HG02943 (cell line): ENCODE results near the gene GCH1.
"Not testable (repeated sequence)": the region's sequence is repeated elsewhere in the genome, so short reads cannot be mapped to it uniquely, and the experiment has no call there.

Experiments used
- ATAC-seq: cut with Tn5 transposase; IDR thresholded peaks from one replicate; pipeline ENCODE4 v1.9.1; 2021; ENCODE audit warnings: mild to moderate bottlenecking, low read depth, moderate library complexity; ENCODE audit not compliant: unreplicated experiment

GCH1 gene

DNA sequence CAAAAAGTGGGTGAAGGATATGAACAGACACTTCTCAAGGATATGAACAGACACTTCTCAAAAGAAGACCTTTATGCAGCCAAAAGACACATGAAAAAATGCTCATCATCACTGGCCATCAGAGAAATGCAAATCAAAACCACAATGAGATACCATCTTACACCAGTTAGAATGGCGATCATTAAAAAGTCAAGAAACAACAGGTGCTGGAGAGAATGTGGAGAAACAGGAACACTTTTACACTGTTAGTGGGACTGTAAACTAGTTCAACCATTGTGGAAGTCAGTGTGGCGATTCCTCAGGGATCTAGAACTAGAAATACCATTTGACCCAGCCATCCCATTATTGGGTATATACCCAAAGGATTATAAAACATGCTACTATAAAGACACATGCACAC, 27.0 kb downstream of the GCH1 start:
- not testable (repeated sequence) for ATAC-seq

DNA sequence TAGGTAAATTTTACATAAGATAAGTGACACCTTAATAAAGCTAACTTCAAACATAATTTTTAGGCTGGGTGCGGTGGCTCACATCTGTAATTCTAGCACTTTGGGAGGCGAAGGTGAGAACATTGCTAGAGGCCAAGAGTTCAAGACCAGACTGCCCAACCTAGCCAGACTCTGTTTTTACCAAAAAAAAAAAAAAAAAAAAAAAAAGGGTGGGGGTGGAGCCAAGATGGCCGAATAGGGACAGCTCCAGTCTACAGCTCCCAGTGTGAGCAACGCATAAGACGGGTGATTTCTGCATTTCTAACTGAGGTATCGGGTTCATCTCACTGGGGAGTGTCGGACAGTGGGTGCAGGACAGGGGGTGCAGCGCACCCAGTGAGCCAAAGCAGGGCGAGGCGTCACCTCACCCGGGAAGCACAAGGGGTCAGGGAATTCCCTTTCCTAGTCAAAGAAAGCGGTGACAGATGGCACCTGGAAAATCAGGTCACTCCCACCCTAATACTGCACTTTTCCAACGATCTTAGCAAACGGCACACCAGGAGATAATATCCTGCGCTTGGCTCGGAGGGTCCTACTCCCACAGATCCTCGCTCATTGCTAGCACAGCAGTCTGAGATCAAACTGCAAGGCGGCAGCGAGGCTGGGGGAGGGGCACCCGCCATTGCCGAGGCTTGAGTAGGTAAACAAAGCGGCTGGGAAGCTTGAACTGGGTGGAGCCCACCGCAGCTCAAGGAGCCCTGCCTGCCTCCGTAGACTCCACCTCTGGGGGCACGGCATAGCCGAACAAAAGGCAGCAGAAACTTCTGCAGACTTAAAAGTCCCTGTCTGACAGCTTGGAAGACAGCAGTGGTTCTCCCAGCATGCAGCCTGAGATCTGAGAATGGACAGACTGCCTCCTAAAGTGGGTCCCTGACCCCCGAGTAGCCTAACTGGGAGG, 32.2 kb downstream of the GCH1 start:
- not testable (repeated sequence) for ATAC-seq

DNA sequence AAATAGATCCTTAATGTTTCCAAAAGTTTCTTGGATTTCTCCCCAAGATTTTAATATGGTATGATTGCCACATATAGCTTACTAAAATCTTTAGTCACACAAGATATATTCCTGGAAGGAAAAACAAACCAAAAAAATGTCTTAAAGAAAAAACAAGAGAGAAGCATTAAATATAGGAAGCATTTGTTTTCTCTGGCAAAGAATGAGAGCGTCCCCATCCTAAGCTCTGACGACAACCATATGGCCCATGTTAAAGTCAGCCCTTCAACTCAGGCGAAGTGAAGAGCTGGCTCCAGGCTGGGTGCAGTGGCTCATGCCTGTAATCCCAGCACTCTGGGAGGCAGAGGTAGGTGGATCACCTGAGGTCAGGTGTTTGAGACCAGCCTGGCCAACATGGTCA, 35.6 kb downstream of the GCH1 start:
- ATAC-seq: no peak

GRCh38 chr14:54866588-54866987, 36.0 kb downstream of the GCH1 start:
- no peak for ATAC-seq

- ATAC-seq: no peak
Measured at GRCh38 chr14:54864526-54864925, 38.1 kb downstream of the GCH1 start.

DNA sequence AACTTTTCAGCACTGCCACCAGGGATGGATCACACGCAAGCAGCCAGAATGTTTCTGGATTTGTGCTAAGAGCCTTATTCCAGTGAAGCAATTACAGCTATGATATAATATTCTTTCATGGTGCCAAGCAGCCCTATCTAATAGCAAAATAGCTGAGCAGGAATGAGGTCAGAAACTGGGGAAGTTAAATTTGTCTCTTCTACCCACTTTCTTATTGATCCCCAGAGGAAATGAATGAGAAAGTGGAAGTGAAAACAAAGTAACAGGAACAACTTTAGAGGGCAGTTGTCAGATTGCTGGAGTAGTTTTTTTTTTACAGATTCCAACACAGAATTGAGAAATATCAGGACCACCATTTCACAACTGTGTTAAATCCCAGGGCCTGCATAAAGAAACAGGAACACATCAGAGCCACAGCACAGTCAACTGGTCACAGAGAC, 44.8 kb downstream of the GCH1 start:
- no peak for ATAC-seq

DNA sequence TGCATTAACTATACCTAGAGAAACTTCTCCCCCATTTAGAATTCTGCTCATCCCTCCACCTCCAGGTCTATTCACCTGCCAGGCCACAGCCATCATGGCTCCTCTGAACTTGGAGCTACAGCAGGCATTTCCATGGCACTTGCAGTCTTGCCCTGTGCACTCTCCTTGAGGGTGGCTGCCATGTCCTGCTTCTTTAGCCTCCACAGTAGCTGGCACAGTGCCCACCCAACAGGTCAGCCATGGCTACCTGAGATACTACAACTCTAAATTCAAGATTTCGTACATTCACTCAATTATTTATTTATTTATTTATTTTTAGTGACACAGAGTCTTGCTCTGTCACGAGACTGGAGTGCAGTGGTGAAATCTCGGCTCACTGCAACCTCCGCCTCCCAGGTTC, 46.5 kb downstream of the GCH1 start:
- no peak for ATAC-seq

- ATAC-seq: no peak
Measured at GRCh38 chr14:54854181-54854580, 48.4 kb downstream of the GCH1 start.

GRCh38 chr14:54853339-54853738, 49.3 kb downstream of the GCH1 start:
- no peak for ATAC-seq

DNA sequence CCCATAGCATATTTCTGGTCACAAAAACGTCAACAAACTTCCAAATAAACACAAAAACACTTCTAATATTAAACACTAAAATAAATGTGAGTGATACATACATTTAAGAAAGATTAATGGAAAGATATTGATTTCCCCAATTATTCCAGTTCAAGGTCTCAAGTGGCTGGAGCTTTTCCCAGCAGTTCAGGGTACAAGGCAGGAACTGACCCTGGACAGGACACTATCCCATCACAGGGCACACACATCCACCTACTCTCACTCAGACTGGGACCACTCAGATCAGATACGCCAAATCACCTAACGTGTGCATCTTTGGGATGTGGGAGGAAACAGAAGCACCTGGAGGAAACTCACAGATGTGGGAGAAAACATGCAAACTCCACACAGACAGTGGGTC, 50.4 kb downstream of the GCH1 start:
- ATAC-seq: no peak

- ATAC-seq: no peak
Measured at GRCh38 chr14:54848910-54849309, 53.7 kb downstream of the GCH1 start.

GRCh38 chr14:54845641-54846040, 57.0 kb downstream of the GCH1 start:
- ATAC-seq: no peak

DNA sequence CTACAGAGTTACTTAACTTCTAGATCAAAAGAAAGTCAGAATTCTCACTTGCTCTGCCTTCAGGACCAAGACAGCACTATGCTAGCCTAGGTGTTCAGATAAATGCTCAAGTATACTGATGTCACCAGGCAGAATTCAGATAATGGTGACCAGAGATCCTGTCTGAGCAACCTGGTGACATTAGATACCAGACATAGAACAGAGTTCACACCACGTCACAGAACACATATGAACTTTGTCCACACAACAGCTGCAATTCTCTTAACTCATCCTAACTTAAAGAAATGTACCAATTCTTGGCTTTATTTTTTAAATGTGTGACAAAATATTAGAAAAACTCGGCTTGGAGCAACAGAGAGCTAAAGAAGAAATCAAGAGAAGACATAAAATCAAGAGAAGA, 58.1 kb downstream of the GCH1 start:
- no peak for ATAC-seq

- ATAC-seq: no peak
Measured at GRCh38 chr14:54840798-54841197, 61.8 kb downstream of the GCH1 start.

DNA sequence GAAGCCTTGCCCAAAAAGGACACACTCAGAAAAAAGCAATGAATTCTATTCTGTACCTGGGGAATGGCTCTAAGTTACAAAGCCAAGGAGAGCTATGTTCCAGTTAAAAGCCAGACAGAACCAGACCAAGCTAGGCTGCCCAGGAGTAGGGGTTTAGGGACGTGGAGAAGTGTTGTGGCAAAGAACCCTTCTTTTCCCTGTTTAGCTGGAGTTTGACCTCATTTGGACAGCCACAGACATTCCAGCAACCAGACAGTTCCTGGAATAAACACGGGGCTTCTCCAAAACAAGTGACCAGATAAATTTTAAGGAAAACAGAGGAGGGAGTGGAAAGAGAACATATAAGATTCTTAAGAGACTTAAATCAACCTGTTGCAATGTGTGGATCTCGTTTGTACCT, 62.3 kb downstream of the GCH1 start:
- no peak for ATAC-seq

- no peak for ATAC-seq
Measured at GRCh38 chr14:54839701-54840119, 62.9 kb downstream of the GCH1 start.

GRCh38 chr14:54838931-54839512, 63.6 kb downstream of the GCH1 start:
- no peak for ATAC-seq

GRCh38 chr14:54837508-54838149, 65.0 kb downstream of the GCH1 start:
- ATAC-seq: no peak

GRCh38 chr14:54836231-54836630, 66.4 kb downstream of the GCH1 start:
- ATAC-seq: no peak

DNA sequence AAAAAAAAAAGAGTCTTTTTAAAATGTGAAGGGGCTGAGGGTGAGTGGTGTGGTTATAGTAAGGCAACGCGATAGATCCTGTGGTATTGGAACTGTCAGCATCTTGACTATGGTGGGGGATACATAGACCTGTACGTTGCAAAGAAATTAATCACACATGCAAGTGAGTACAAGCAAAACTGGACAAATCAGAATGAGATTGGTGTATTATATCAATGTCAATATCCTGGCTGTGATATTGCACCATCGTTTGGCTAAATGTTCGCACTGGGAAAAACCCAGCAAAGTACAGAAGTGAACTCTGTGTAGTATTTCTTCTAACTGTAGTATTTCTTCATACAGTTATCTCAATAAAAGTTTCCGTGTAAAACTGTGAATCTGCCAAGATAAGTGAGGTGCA, 67.9 kb downstream of the GCH1 start:
- no peak for ATAC-seq

DNA sequence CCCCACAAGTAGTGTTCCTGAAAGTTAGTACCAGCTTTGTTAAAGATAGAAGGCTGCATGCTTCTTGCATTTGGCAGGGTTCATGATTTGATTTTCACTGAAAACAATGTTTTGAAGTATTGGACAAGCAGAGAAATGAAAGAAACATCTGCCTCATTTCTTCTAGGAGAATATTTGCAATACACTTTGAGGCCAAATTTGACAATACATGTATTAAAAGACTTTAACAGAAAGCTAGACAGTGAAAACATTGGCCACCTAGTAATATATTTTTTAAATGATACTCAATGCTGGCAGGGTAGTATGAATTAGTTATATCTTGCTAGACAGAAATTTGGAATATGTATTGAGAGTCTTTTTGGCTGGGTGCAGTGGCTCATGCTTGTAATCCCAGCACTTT, 68.5 kb downstream of the GCH1 start:
- no peak for ATAC-seq
